ENCODE results near the gene TAS2R13. TPM values are rescaled to one million over a fixed set of nuclear protein-coding genes. Genes with fewer than 3 reads are reported as not detected.

The TAS2R13 gene
- total and polyA plus RNA-seq, 7 donors = 0.20 to 4.1 (median 2.8) TPM; not detected in 2

DNA sequence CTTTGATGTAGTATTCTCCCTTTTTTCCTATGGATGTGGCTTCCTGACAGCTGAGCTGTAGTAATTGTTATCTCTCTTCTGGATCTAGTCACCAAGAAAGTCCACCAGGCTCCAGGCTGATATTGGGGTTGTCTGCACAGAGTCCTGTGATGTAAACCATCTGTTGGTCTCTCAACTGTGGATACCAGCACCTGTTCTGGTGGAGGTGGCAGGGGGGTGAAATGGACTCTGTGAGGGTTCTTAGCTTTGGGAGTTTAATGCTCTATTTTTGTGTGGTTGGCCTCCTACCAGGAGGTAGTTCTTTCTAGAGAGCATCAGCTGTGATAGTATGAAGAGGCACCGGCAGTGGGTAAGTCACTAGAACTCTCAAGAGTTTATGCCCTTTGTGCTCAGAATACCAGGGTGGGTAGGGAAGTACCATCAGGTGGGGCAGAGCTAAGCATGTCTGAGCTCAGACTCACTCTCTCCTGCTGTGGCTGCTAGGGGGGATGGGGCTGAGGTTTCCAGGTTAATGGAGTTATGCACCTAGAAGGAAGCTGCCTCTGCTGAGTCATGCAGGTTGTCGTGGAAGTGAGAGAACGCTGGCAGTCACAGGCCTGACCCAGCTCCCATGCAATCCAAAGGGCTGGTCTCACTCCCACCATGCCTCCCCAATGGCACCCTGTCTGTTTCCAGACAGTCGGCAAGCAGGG is 32.7 kb upstream of the TAS2R13 start:
- intact Hi-C loops (cut with DNase I) = no loop called here
- WGBS, 2 donors = 66 to 84% methylated on average over 4 of the region's 4 CpGs
- no peak for DNase-seq

DNA sequence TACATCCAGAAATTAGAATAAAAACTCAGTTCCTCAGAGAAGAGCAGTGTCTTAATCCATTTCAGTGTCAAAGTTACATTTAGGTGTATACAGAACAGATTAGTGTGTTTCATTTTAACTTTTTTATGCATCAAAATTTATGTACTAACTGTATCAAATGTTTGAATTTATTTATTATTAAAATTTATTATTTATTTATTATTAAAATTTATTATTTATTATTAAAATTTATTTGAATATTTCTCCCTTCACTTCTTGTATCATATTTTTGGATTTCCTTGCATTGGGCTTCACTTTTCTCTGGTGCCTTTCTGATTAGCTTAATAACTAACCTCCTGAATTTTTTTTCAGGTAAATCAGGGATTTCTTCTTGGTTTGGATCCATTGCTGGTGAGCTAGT is 32.0 kb upstream of the TAS2R13 start:
- Histone ChIP-seq H3K36me3 (no peaks in the 10 kb centered on the region), H3K4me1 (no peaks in the 10 kb centered on the region), H3K9me3 (no peaks in the 10 kb centered on the region), H3K27me3 (no peaks in the 10 kb centered on the region), H3K27ac (no peak overlapping the region), H3K4me3 (no peak overlapping the region)
- intact Hi-C loops (cut with DNase I) = no loop called here
- no peak for DNase-seq
- TF ChIP-seq CTCF (IDR thresholded peaks at IDR 0.05) = no peak
- no peak for TF ChIP-seq EP300 (IDR thresholded peaks at IDR 0.05)

More for the DNA sequence above, 32.7 kb upstream of the TAS2R13 start:
- TF ChIP-seq EP300 (IDR thresholded peaks at IDR 0.05) (no peak), CTCF (IDR thresholded peaks at IDR 0.05) (no peak), POLR2A (IDR thresholded peaks at IDR 0.05) (no peak), POLR2AphosphoS5 (IDR thresholded peaks at IDR 0.05) (no peak)
- Histone ChIP-seq H3K27ac (no peak overlapping the region), H3K9me3 (no peaks in the 10 kb centered on the region), H3K36me3 (no peaks in the 10 kb centered on the region), H3K27me3 (no peaks in the 10 kb centered on the region), H3K4me3 (no peak overlapping the region), H3K4me1 (no peaks in the 10 kb centered on the region)

DNA sequence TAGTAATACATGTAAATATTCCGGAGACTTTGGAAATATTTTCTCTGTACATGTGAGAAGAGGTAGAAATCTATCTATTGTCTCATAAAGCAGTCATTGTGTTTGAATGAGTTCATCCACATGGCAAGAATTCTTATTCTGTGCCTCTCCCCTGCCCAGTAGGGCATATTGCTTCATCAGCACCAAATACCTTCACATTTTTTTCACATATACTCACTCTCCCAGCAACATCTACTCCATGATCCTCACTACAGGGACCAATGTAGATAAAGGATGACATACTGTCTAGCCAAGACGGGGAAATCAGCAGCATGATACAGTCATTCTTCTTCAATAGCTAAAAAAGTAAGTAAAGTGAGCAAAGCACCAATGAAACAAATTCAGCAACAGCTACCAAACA is 31.0 kb upstream of the TAS2R13 start:
- no peak for TF ChIP-seq POLR2AphosphoS5 (IDR thresholded peaks at IDR 0.05)
- TF ChIP-seq EP300 (IDR thresholded peaks at IDR 0.05) = no peak
- TF ChIP-seq POLR2A (IDR thresholded peaks at IDR 0.05) = no peak
- TF ChIP-seq CTCF (IDR thresholded peaks at IDR 0.05) = no peak
- H3K9me3 ChIP-seq = no peaks in the 10 kb centered on the region
- intact Hi-C loops (cut with DNase I) = no loop called here
- H3K27ac ChIP-seq = no peak overlapping the region
- 88 to 93% methylated on average over 2 of the region's 2 CpGs for WGBS, 2 donors
- H3K36me3 ChIP-seq = no peaks in the 10 kb centered on the region
- H3K4me3 ChIP-seq = no peak overlapping the region
- no peaks in the 10 kb centered on the region for H3K27me3 ChIP-seq
- no peaks in the 10 kb centered on the region for H3K4me1 ChIP-seq
- DNase-seq = no peak

DNA sequence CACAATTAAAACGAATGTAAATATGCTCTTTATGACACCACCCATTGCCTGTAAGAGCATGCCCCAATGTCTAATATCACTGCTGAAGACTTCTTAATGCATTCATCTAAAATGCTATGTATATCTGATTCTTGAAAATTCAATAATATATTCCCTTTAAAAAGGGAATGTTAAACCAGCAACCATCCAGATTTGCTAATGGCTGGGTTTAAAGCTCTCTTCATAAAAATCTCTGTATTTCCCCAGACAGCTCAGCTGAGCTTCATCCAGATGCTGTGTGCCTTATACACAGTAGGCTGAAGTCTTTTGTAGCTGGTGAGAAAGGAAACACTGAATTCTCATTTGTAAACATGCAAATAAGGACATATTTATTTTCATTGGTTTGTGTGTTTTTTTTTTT is 29.8 kb upstream of the TAS2R13 start, which contains the start of gene TAS2R14:
Gene TAS2R14, minus strand, starts transcription at position 101 of the 400 bp plus-strand sequence. Its CDS starts 56 bp downstream, at position 45.
- Histone ChIP-seq H3K36me3 (no peaks in the 10 kb centered on the region), H3K27ac (no peak within 1 kb of the TSS)
- no peak for DNase-seq

More for the DNA sequence above, 29.8 kb upstream of the TAS2R13 start, which contains the start of gene TAS2R14:
- 66 to 96% methylated on average over 1 of the region's 1 CpG for WGBS, 2 donors
- no peak for TF ChIP-seq CTCF (IDR thresholded peaks at IDR 0.05)
- TF ChIP-seq POLR2A (IDR thresholded peaks at IDR 0.05) = no peak
- intact Hi-C loops (cut with DNase I) = no loop called here
- Histone ChIP-seq H3K4me3 (no peak within 1 kb of the TSS), H3K4me1 (no peaks in the 10 kb centered on the region), H3K9me3 (no peaks in the 10 kb centered on the region), H3K27me3 (no peaks in the 10 kb centered on the region)

Data from sigmoid colon (tissue), 7 donors.